GM19240 (cell line): ENCODE results near the gene RBKS.

Experiments used
- DNase-seq: peaks from one replicate; pipeline ENCODE4 v3.0.0; 2011; ENCODE audit warnings: low spot score; ENCODE audit not compliant: insufficient read length

RBKS gene

DNA sequence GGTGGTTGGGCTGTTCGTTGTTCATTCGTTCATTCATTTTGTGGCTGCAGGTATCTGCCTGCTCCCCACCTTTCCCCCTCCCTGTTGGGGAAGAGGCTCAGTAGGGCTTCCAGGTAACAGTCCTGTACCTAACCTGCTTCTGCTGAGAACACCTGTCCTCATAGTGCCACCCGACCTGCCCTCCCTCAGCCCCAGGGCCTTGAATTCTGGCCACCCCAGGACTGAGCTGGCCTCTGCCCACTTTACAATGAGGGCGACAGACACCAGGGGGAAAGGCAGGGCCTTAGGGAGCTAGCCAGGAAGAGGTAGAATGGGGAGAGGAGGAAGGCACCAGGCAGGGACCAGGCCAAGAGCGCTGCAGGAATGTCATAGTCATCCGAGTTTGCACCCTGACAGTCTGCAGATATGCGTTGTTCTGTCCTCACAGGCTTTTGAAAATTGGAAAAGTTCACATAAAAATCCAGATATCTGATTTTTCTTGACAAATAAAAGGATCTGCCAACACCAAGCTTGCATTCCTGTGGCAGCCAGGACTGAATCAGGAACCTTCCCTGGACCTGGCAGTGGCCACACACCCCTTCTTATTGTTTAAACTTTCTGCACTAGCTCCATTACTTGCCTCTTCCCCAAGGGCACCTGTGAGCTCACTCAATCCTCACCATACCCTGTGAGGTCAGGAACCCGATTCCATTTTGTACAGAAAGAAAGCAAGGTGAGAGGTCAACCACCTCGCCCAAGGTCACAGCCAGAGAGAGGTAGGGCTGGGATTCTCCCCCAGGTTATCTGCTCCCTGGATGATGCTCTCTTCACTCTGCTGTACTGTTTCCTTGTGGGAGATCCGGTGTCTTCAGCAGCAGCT, 153.9 kb downstream of the RBKS start:
- no peak for DNase-seq

- no peak for DNase-seq
These were observed 154.8 kb downstream of the RBKS start for GRCh38 chr2:27735263-27735904.

GRCh38 chr2:27734305-27734704, 155.9 kb downstream of the RBKS start:
- DNase-seq, result no peak
